Adipose tissue (tissue), 3 donors: ENCODE measurements around the gene TGM5. TPM values are rescaled to one million over a fixed set of nuclear protein-coding genes. Genes with fewer than 3 reads are reported as not detected.
"Not testable (repeated sequence)": the region's sequence is repeated elsewhere in the genome, so short reads cannot be mapped to it uniquely, and the experiment has no call there.

Source experiments
- H3K27ac ChIP-seq: one replicate; pipeline ENCODE4 v1.5.1; 2013; ENCODE audit warnings: low read depth, low read length
- WGBS, 3 donors: extraction: QIAGEN DNeasy Blood & Tissue Kit; methylation state at CpG; one replicate each; pipeline ENCODE4 v1.1.7; 2013; 5-methylcytosine and 5-hydroxymethylcytosine counted together
- polyA plus RNA-seq, 3 donors: library from polyadenylated mRNA; stranded (reverse); fragments of 200-250 nt; gene quantifications; one replicate each; pipeline ENCODE4 v1.2.3, GENCODE V29; 2013
- donor health status: healthy with polysubstance abuse.
- donor health status: Bipolar disorder and iron deficiency.
- donor health status: healthy.

TGM5 gene
- polyA plus RNA-seq, 3 donors = 0.06 to 4.9 TPM; not detected in 1

GRCh38 chr15:43226436-43227305 is 40.1 kb downstream of the TGM5 start:
- 93 to 97% (median 94%) methylated on average over 42 to 57 of the region's 57 CpGs for WGBS, 3 donors

GRCh38 chr15:43225950-43226255 is 40.8 kb downstream of the TGM5 start:
- not testable (repeated sequence) for H3K27ac ChIP-seq
- 83 to 92% (median 87%) methylated on average over 12 of the region's 12 CpGs for WGBS, 3 donors

More at GRCh38 chr15:43226436-43227305, 40.1 kb downstream of the TGM5 start:
- H3K27ac ChIP-seq = no peak overlapping the region

GRCh38 chr15:43225201-43225949 is 41.4 kb downstream of the TGM5 start:
- H3K27ac ChIP-seq = no peak overlapping the region
- WGBS, 3 donors = 44 to 48% (median 44%) methylated on average over 16 of the region's 16 CpGs

- H3K27ac ChIP-seq = no peak overlapping the region
- WGBS, 3 donors = 77 to 81% (median 79%) methylated on average over 1 of the region's 1 CpG
Observed at GRCh38 chr15:43221422-43221821, 45.3 kb downstream of the TGM5 start.

GRCh38 chr15:43220991-43221403 is 45.7 kb downstream of the TGM5 start, which contains the start of gene EPB42:
EPB42 (minus strand) TSS chr15:43221018; CDS start chr15:43220825, 193 bp downstream.
- H3K27ac ChIP-seq = no peak within 1 kb of the TSS
- WGBS, 3 donors = 57 to 70% (median 60%) methylated on average over 3 of the region's 3 CpGs

- 78 to 87% (median 82%) methylated on average over 16 of the region's 16 CpGs for WGBS, 3 donors
- no peak overlapping the region for H3K27ac ChIP-seq
Observed at GRCh38 chr15:43219929-43220928, 46.5 kb downstream of the TGM5 start.

GRCh38 chr15:43218908-43219706 is 47.6 kb downstream of the TGM5 start:
- WGBS, 3 donors = 46 to 54% (median 54%) methylated on average over 13 of the region's 13 CpGs
- H3K27ac ChIP-seq = no peak overlapping the region

- 81 to 90% (median 81%) methylated on average over 7 of the region's 7 CpGs for WGBS, 3 donors
- no peak overlapping the region for H3K27ac ChIP-seq
Observed at GRCh38 chr15:43215961-43216360, 50.8 kb downstream of the TGM5 start.

GRCh38 chr15:43214592-43215295 is 52.0 kb downstream of the TGM5 start:
- H3K27ac ChIP-seq = no peak overlapping the region
- WGBS, 3 donors = 79 to 89% (median 89%) methylated on average over 6 of the region's 6 CpGs

GRCh38 chr15:43214169-43214568 is 52.6 kb downstream of the TGM5 start:
- no peak overlapping the region for H3K27ac ChIP-seq
- WGBS, 3 donors = 66 to 77% (median 70%) methylated on average over 8 of the region's 8 CpGs

GRCh38 chr15:43213466-43213865 is 53.3 kb downstream of the TGM5 start:
- H3K27ac ChIP-seq = no peak overlapping the region
- WGBS, 3 donors = 79 to 84% (median 83%) methylated on average over 5 of the region's 5 CpGs

GRCh38 chr15:43212951-43213350 is 53.8 kb downstream of the TGM5 start:
- H3K27ac ChIP-seq = no peak overlapping the region

GRCh38 chr15:43212299-43212698 is 54.4 kb downstream of the TGM5 start:
- H3K27ac ChIP-seq = no peak overlapping the region

GRCh38 chr15:43211224-43211735 is 55.4 kb downstream of the TGM5 start:
- no peak overlapping the region for H3K27ac ChIP-seq
- WGBS, 3 donors = 80 to 88% (median 81%) methylated on average over 4 of the region's 4 CpGs

More at GRCh38 chr15:43212299-43212698, 54.4 kb downstream of the TGM5 start:
- WGBS, 3 donors = 74 to 78% (median 77%) methylated on average over 8 of the region's 8 CpGs

- H3K27ac ChIP-seq = no peak overlapping the region
- WGBS, 3 donors = 72 to 83% (median 80%) methylated on average over 9 of the region's 9 CpGs
Observed at GRCh38 chr15:43210807-43211206, 55.9 kb downstream of the TGM5 start.

GRCh38 chr15:43210172-43210745 is 56.5 kb downstream of the TGM5 start:
- WGBS, 3 donors = 84 to 90% (median 88%) methylated on average over 15 of the region's 15 CpGs
- no peak overlapping the region for H3K27ac ChIP-seq
